NCI-H446 treated with DMSO at 0.1 percent for 48 hours (cell line): ENCODE data around the gene METTL17.
"Not testable (repeated sequence)": the region's sequence is repeated elsewhere in the genome, so short reads cannot be mapped to it uniquely, and the experiment has no call there.

ENCODE experiments used
- DNase-seq: peaks from one replicate; lab custom pipeline; 2025; lab: John Stamatoyannopoulos, UW

METTL17 gene

GRCh38 chr14:20989787-20990600, at the start of gene METTL17:
TSS of gene METTL17 (plus strand) at chr14:20989980. CDS start at chr14:20990003, 23 bp downstream.
- DNase-seq: peak; percentile 97

- DNase-seq: not testable (repeated sequence)
These were observed 44.6 kb upstream of the METTL17 start for GRCh38 chr14:20945146-20945545.

- not testable (repeated sequence) for DNase-seq
These were observed 43.1 kb upstream of the METTL17 start for GRCh38 chr14:20946707-20947106.

GRCh38 chr14:20954736-20955537, 34.8 kb upstream of the METTL17 start, which contains the start of gene RNASE2:
TSS of gene RNASE2 (plus strand) at chr14:20955487. CDS start at chr14:20955772, 285 bp downstream.
- not testable (repeated sequence) for DNase-seq

- not testable (repeated sequence) for DNase-seq
These were observed 34.3 kb upstream of the METTL17 start for GRCh38 chr14:20955538-20955873.

- no peak for DNase-seq
These were observed 33.3 kb upstream of the METTL17 start for GRCh38 chr14:20956376-20956976.

- not testable (repeated sequence) for DNase-seq
These were observed 30.8 kb upstream of the METTL17 start for GRCh38 chr14:20958946-20959345.

- DNase-seq: no peak
These were observed 20.4 kb upstream of the METTL17 start for GRCh38 chr14:20969336-20969735.

- no peak for DNase-seq
These were observed 19.2 kb upstream of the METTL17 start for GRCh38 chr14:20970647-20970982.

- peak; percentile 72 for DNase-seq
These were observed 18.6 kb upstream of the METTL17 start for GRCh38 chr14:20970983-20971704.

GRCh38 chr14:20971705-20972021, 18.1 kb upstream of the METTL17 start:
- no peak for DNase-seq

GRCh38 chr14:20973501-20973900, 16.3 kb upstream of the METTL17 start:
- DNase-seq: no peak

- no peak for DNase-seq
These were observed 13.5 kb upstream of the METTL17 start for GRCh38 chr14:20976291-20976690.

GRCh38 chr14:20978687-20979086, 11.1 kb upstream of the METTL17 start:
- DNase-seq: no peak

- DNase-seq: no peak
These were observed 8.9 kb upstream of the METTL17 start for GRCh38 chr14:20980906-20981305.

GRCh38 chr14:20982646-20983369, 7.0 kb upstream of the METTL17 start:
- DNase-seq: no peak

- DNase-seq: not testable (repeated sequence)
These were observed 4.1 kb upstream of the METTL17 start for GRCh38 chr14:20985650-20986049.

- DNase-seq: peak; percentile 52
These were observed 3.0 kb upstream of the METTL17 start for GRCh38 chr14:20986811-20987210.

- DNase-seq: no peak
These were observed 886 bp upstream of the METTL17 start for GRCh38 chr14:20988717-20989470.

- no peak for DNase-seq
These were observed 351 bp upstream of the METTL17 start for GRCh38 chr14:20989471-20989786.

GRCh38 chr14:20996521-20996920, 6.7 kb downstream of the METTL17 start:
- DNase-seq: no peak
